Endodermal cell (in vitro differentiated cells): ENCODE data around the gene TAF1D. TPM values are rescaled to one million over a fixed set of nuclear protein-coding genes. Genes with fewer than 3 reads are reported as not detected.
A peak's percentile ranks its signal among the peaks of the same experiment; 100 is the strongest.

Source experiments
- DNase-seq: peaks from one replicate; pipeline ENCODE4 v3.0.0-alpha.2; 2017
- H3K27ac ChIP-seq: 2 replicates; pipeline ENCODE4 v1.5.1; 2013; ENCODE audit warnings: mild to moderate bottlenecking, low read depth, low read length, moderate library complexity
- H3K27me3 ChIP-seq: 2 replicates; pipeline ENCODE4 v1.6.1; 2013; ENCODE audit warnings: mild to moderate bottlenecking, low read length, moderate library complexity; ENCODE audit not compliant: insufficient read depth, control insufficient read depth, poor library complexity, severe bottlenecking
- H3K36me3 ChIP-seq: 2 replicates; pipeline ENCODE4 v1.7.0; 2013; ENCODE audit warnings: mild to moderate bottlenecking, low read length, moderate library complexity; ENCODE audit not compliant: control insufficient read depth, insufficient read depth
- H3K4me1 ChIP-seq: one replicate; pipeline ENCODE4 v1.7.0; 2013; ENCODE audit warnings: low read length; ENCODE audit not compliant: control insufficient read depth, insufficient read depth
- H3K4me3 ChIP-seq: 2 replicates; pipeline ENCODE4 v1.5.1; 2013; ENCODE audit warnings: mild to moderate bottlenecking, low read length, moderate library complexity
- H3K9ac ChIP-seq: 2 replicates; pipeline ENCODE4 v1.6.1; 2013; ENCODE audit warnings: mild to moderate bottlenecking, low read length, moderate library complexity; ENCODE audit not compliant: poor library complexity, severe bottlenecking; ENCODE audit errors: extremely low read depth
- H3K9me3 ChIP-seq: 2 replicates; pipeline ENCODE4 v1.6.1; 2013; ENCODE audit warnings: mild to moderate bottlenecking, low read length, moderate library complexity; ENCODE audit not compliant: control insufficient read depth
- H3K27ac Mint-ChIP-seq: 2 replicates; pipeline ENCODE4 v1.8.0; 2020; ENCODE audit warnings: mixed read lengths
- H3K27me3 Mint-ChIP-seq: 2 replicates; pipeline ENCODE4 v1.8.0; 2021; ENCODE audit warnings: mild to moderate bottlenecking, mixed read lengths; ENCODE audit not compliant: insufficient read depth
- H3K36me3 Mint-ChIP-seq: 2 replicates; pipeline ENCODE4 v1.8.0; 2020; ENCODE audit warnings: low read depth, mixed read lengths
- H3K4me1 Mint-ChIP-seq: 2 replicates; pipeline ENCODE4 v1.8.0; 2020; ENCODE audit warnings: mixed read lengths
- H3K4me3 Mint-ChIP-seq: 2 replicates; pipeline ENCODE4 v1.8.0; 2020; ENCODE audit warnings: mild to moderate bottlenecking, moderate library complexity, mixed read lengths
- H3K9me3 Mint-ChIP-seq: 2 replicates; pipeline ENCODE4 v1.8.0; 2020; ENCODE audit warnings: mild to moderate bottlenecking, mixed read lengths
- CTCF ChIP-seq: fragments of 200-600 bp; sonication (generic); conservative IDR thresholded peaks from 2 replicates; pipeline ENCODE4 v1.5.0; 2021; ENCODE audit warnings: antibody characterized with exemption, mild to moderate bottlenecking
- WGBS, 2 experiments: methylation state at CpG; one replicate each; pipeline versions ENCODE4 v1.1.5 to v1.1.7; 2013; ENCODE audit warnings: missing lambda C conversion rate in 2 of 2, mixed read lengths in 1 of 2; ENCODE audit not compliant: insufficient coverage in 1 of 2, insufficient read length in 1 of 2; 5-methylcytosine and 5-hydroxymethylcytosine counted together
- total RNA-seq, 2 donors: library from RNA; stranded (reverse); fragmentation: NEBNext Ultra II Directional in 1 of 2; extraction: Animal tissue kit (Norgen Biotek cat#: 25700) in 1 of 2; gene quantifications; 2 replicates in 1 of 2; 3 replicates in 1 of 2; pipeline ENCODE4 v1.2.1, GENCODE V29; 2021

TAF1D gene
- total RNA-seq, 2 donors from 2014 or later = 195 to 231 TPM

DNA sequence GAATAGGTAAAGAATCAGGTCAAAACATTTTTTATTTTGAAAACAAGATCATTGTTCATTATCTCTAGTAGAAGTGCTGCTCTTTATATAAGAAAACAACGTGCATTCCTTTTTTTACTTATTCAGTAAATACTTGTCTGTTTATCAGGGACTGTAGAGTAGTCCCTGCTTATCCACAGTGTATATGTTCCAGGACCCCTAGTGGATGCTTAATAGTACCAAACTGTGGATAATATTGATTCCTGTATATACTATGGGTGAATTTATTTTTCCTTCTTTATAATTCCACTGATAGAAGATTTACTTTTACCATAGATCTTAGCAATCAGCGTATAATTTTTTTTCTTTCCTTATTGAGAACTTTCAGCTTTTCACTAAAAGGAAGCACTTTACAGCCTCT, 47.2 kb downstream of the TAF1D start:
- Histone ChIP-seq H3K27ac (no peak overlapping the region), H3K9ac (no peak overlapping the region), H3K9me3 (no peaks in the 10 kb centered on the region), H3K4me3 (no peak overlapping the region), H3K27me3 (no peaks in the 10 kb centered on the region), H3K36me3 (peaks cover 79% of the 10 kb centered on the region), H3K4me1 (peaks cover 2% of the 10 kb centered on the region)
- peak; percentile 49 for TF ChIP-seq CTCF
- no peak for DNase-seq
- WGBS, 2 experiments = 97% methylated on average over 2 of the region's 2 CpGs; no CpG with 5 or more reads in 1 of the 2 experiments
- no peaks in the 10 kb centered on the region for H3K9me3 Mint-ChIP-seq
- no peaks in the 10 kb centered on the region for H3K4me1 Mint-ChIP-seq
- no peak overlapping the region for H3K4me3 Mint-ChIP-seq
- H3K36me3 Mint-ChIP-seq = peaks cover 58% of the 10 kb centered on the region
- H3K27me3 Mint-ChIP-seq = no peaks in the 10 kb centered on the region
- H3K27ac Mint-ChIP-seq = no peak overlapping the region

DNA sequence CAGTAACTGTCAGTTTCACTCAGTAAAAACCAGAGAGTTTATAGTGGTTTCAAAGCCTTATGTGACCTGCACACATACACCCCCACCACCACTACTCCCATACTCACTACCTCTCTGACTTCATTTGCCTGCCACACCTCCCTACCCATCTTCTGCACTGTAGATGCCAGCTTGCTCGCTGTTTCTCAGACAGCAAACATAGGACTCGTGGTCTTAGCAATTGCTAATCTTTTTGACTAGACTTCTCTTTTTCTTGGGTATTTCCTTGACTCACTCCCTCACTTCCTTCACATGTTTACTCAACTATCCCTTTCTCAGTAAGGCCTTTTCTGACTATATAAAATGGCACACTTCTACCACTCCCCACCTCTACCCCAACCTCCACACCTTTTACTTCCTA, 52.1 kb downstream of the TAF1D start:
- no peaks in the 10 kb centered on the region for H3K27me3 ChIP-seq
- H3K9me3 ChIP-seq = no peaks in the 10 kb centered on the region
- Mint-ChIP-seq H3K4me1 (no peaks in the 10 kb centered on the region), H3K9me3 (no peaks in the 10 kb centered on the region), H3K36me3 (peaks cover 53% of the 10 kb centered on the region), H3K4me3 (no peak overlapping the region), H3K27ac (no peak overlapping the region), H3K27me3 (no peaks in the 10 kb centered on the region)
- no peaks in the 10 kb centered on the region for H3K4me1 ChIP-seq
- no peak overlapping the region for H3K27ac ChIP-seq
- WGBS, 2 experiments = 71 to 82% methylated on average over 2 of the region's 2 CpGs
- H3K9ac ChIP-seq = no peak overlapping the region
- DNase-seq = no peak
- no peak for TF ChIP-seq CTCF
- peaks cover 78% of the 10 kb centered on the region for H3K36me3 ChIP-seq
- no peak overlapping the region for H3K4me3 ChIP-seq

- Mint-ChIP-seq H3K36me3 (peaks cover 65% of the 10 kb centered on the region), H3K4me3 (no peak overlapping the region), H3K27me3 (no peaks in the 10 kb centered on the region), H3K4me1 (no peaks in the 10 kb centered on the region), H3K27ac (no peak overlapping the region), H3K9me3 (no peaks in the 10 kb centered on the region)
- Histone ChIP-seq H3K4me1 (no peaks in the 10 kb centered on the region), H3K27ac (no peak overlapping the region), H3K4me3 (no peak overlapping the region), H3K27me3 (no peaks in the 10 kb centered on the region), H3K9ac (no peak overlapping the region), H3K36me3 (peaks cover 86% of the 10 kb centered on the region), H3K9me3 (no peaks in the 10 kb centered on the region)
- 89 to 100% methylated on average over 1 of the region's 1 CpG for whole genome bisulfite sequencing, 2 experiments
- DNase-seq = no peak
- TF ChIP-seq CTCF = no peak
These were observed 54.5 kb downstream of the TAF1D start for GRCh38 chr11:93686812-93687211.
